ENCODE results near the gene C4BPA. TPM values are rescaled to one million over a fixed set of nuclear protein-coding genes. Genes with fewer than 3 reads are reported as not detected.

The C4BPA gene
- total RNA-seq, 2 donors from 2014 or later = not detected

DNA sequence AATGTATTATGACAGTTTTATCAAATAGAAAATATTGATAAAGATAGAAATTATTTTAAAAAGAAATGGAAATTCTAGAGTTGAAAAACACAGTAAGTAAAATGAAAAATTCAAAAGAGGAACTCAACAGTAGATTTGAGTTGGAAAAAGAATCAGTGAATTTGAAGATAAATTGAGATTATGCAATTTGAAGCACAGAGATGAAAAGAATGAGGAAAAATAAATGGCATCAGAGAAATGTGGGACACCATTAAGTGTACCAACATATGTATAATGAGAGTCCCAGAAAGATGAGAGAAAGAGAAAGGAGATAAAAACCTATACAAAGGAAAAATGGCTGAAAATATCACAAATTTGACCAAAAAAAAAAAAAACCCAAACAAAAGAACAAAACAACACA lies 25.0 kb downstream of the C4BPA start:
- Histone ChIP-seq H3K36me3 (no peaks in the 10 kb centered on the region), H3K9me3 (no peaks in the 10 kb centered on the region), H3K27me3 (replicated peaks; ENCODE audit: insufficient read depth) (no peaks in the 10 kb centered on the region), H3K27ac (no peak overlapping the region), H3K4me3 (no peak overlapping the region), H3K4me1 (replicated peaks) (no peaks in the 10 kb centered on the region)
- TF ChIP-seq POLR2A (IDR thresholded peaks at IDR 0.05) = no peak
- TF ChIP-seq, protein P1, sequence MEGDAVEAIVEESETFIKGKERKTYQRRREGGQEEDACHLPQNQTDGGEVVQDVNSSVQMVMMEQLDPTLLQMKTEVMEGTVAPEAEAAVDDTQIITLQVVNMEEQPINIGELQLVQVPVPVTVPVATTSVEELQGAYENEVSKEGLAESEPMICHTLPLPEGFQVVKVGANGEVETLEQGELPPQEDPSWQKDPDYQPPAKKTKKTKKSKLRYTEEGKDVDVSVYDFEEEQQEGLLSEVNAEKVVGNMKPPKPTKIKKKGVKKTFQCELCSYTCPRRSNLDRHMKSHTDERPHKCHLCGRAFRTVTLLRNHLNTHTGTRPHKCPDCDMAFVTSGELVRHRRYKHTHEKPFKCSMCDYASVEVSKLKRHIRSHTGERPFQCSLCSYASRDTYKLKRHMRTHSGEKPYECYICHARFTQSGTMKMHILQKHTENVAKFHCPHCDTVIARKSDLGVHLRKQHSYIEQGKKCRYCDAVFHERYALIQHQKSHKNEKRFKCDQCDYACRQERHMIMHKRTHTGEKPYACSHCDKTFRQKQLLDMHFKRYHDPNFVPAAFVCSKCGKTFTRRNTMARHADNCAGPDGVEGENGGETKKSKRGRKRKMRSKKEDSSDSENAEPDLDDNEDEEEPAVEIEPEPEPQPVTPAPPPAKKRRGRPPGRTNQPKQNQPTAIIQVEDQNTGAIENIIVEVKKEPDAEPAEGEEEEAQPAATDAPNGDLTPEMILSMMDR (IDR thresholded peaks at IDR 0.05) = no peak
- TF ChIP-seq POLR2AphosphoS5 (IDR thresholded peaks at IDR 0.05) = no peak
- intact Hi-C loops (cut with DNase I) = no loop called here
- no peak for DNase-seq (ENCODE audit: low spot score)

DNA sequence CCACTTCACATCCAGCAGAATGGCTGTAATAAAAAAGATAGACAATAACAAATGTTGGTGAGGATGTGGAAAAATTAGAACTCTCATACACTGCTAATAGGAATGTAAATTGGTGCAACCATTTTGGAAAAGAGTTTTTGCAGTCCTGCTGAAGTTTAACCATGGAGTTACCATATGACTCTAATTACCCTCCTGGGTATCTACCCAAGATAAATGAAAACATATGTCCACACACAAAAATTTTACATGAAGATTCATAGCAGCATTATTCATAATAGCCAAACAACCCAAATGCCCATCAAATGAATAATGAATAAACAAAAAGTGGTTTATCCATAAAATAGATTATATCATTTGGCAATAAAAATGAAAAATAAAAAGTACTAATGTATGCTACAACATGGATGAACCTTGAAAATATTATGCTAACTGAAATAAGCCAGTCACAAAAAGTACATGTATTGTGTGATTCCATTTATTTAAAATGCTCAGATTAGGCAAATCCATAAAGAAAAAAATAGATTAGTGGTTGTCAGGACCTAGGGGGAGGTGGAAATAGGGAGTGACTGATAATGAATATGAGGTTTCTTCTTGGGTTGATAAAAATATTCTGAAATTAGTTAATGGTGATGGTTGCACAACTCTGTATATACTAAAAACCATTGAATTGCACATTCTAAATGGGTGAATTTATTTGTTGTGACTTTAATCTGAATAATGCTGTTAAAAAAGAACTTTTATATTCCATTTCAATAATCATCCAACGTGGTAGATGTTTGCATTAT lies 26.4 kb downstream of the C4BPA start:
- no peak for TF ChIP-seq POLR2A (IDR thresholded peaks at IDR 0.05)
- TF ChIP-seq, protein P1 (IDR thresholded peaks at IDR 0.05) = no peak
- TF ChIP-seq POLR2AphosphoS5 (IDR thresholded peaks at IDR 0.05) = no peak
- H3K9me3 ChIP-seq = no peaks in the 10 kb centered on the region
- DNase-seq (ENCODE audit: low spot score) = no peak

DNA sequence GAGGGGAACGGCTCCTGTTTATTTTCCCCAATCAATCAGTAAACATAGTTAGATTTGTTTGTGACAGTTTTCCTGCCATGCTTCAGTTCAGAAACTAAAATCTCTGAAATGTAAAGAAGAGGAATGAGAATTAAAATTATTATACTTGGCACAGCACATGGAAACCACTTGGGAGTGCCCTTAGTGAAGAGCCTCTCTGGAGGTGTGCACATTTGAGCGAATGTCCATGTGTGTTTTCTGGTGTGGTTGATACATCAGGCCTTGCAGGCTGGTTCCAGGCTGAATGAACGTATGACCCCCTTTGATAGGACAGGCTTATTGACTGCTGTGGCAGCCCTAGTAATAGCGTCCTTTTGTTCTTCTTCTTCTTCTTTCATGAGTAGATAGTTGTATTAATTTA lies 27.1 kb downstream of the C4BPA start:
- H3K27me3 ChIP-seq (replicated peaks; ENCODE audit: insufficient read depth) = no peaks in the 10 kb centered on the region
- no peak overlapping the region for H3K4me3 ChIP-seq
- H3K9me3 ChIP-seq = no peaks in the 10 kb centered on the region
- WGBS = 91% methylated on average over 4 of the region's 4 CpGs
- H3K4me1 ChIP-seq (replicated peaks) = no peaks in the 10 kb centered on the region
- TF ChIP-seq POLR2AphosphoS5 (IDR thresholded peaks at IDR 0.05) (no peak), POLR2A (IDR thresholded peaks at IDR 0.05) (no peak)
- TF ChIP-seq, protein P1 (IDR thresholded peaks at IDR 0.05) = no peak
- DNase-seq (ENCODE audit: low spot score) = no peak
- intact Hi-C loops (cut with DNase I) = no loop called here
- H3K36me3 ChIP-seq = no peaks in the 10 kb centered on the region
- no peak overlapping the region for H3K27ac ChIP-seq

More for the DNA sequence above, 26.4 kb downstream of the C4BPA start:
- Histone ChIP-seq H3K27me3 (replicated peaks; ENCODE audit: insufficient read depth) (no peaks in the 10 kb centered on the region), H3K36me3 (no peaks in the 10 kb centered on the region), H3K4me1 (replicated peaks) (no peaks in the 10 kb centered on the region), H3K27ac (no peak overlapping the region), H3K4me3 (no peak overlapping the region)
- 69% methylated on average over 1 of the region's 1 CpG for WGBS
- intact Hi-C loops (cut with DNase I) = no loop called here

DNA sequence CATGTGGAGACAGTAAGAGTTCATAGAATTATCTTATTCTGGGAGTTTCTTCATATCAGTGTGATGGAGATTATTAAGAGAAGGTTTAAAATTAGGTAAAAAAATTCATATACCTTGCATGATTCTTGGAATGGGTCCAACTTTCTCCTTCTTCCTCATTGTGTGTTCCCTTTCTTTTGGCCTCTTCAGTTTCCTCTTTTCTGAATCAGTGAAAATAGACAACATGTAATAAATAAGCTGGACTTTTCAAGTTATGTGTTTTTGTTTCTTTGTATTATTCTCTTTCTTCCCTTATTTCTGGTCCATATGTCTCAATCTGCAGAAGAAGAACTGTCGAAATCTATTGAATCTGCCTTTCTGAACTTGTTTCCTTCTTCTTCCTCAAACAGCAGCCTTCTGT lies 30.5 kb downstream of the C4BPA start:
- Histone ChIP-seq H3K27ac (no peak overlapping the region), H3K36me3 (no peaks in the 10 kb centered on the region), H3K9me3 (no peaks in the 10 kb centered on the region), H3K4me3 (no peak overlapping the region), H3K27me3 (replicated peaks; ENCODE audit: insufficient read depth) (no peaks in the 10 kb centered on the region), H3K4me1 (replicated peaks) (no peaks in the 10 kb centered on the region)
- DNase-seq (ENCODE audit: low spot score) = no peak
- 97% methylated on average over 1 of the region's 1 CpG for WGBS
- intact Hi-C loops (cut with DNase I) = no loop called here
- no peak for TF ChIP-seq POLR2AphosphoS5 (IDR thresholded peaks at IDR 0.05)
- no peak for TF ChIP-seq POLR2A (IDR thresholded peaks at IDR 0.05)
- TF ChIP-seq, protein P1 (IDR thresholded peaks at IDR 0.05) = no peak

GRCh38 chr1:207139616-207140015 lies 35.6 kb downstream of the C4BPA start:
- no peaks in the 10 kb centered on the region for H3K27me3 ChIP-seq (replicated peaks; ENCODE audit: insufficient read depth)
- no peak for DNase-seq (ENCODE audit: low spot score)
- H3K27ac ChIP-seq = no peak overlapping the region
- H3K36me3 ChIP-seq = no peaks in the 10 kb centered on the region
- intact Hi-C loops (cut with DNase I) = no loop called here
- no peaks in the 10 kb centered on the region for H3K9me3 ChIP-seq
- 63% methylated on average over 1 of the region's 1 CpG for WGBS
- TF ChIP-seq POLR2AphosphoS5 (IDR thresholded peaks at IDR 0.05) = no peak
- TF ChIP-seq, protein P1 (IDR thresholded peaks at IDR 0.05) = no peak
- TF ChIP-seq POLR2A (IDR thresholded peaks at IDR 0.05) = no peak
- no peaks in the 10 kb centered on the region for H3K4me1 ChIP-seq (replicated peaks)
- no peak overlapping the region for H3K4me3 ChIP-seq
